Measurements from ENCODE around the gene TMEM158.

- TF ChIP-seq CTCF (IDR thresholded peaks at IDR 0.05): no peak
- TF ChIP-seq POLR2A (IDR thresholded peaks at IDR 0.05): no peak
These were observed 34.7 kb downstream of the TMEM158 start for GRCh38 chr3:45191424-45191823.

Data from testis (tissue), 2 donors.